Esophagus muscularis mucosa (tissue), 4 donors: Measurements from ENCODE around the gene C9. TPM values are rescaled to one million over a fixed set of nuclear protein-coding genes. Genes with fewer than 3 reads are reported as not detected.
A peak's percentile ranks its signal among the peaks of the same experiment; 100 is the strongest.

ENCODE experiments used
- DNase-seq: peaks from one replicate; pipeline ENCODE4 v3.0.0-alpha.2; 2017; ENCODE audit errors: extremely low spot score
- H3K27ac ChIP-seq, 4 donors: fragments of 200-600 bp; sonication (generic); replicated peaks in 1 of 4; 1 replicate in 3 of 4; 2 replicates in 1 of 4; pipeline ENCODE4 v1.5.1; 2016 to 2019; ENCODE audit warnings: mild to moderate bottlenecking in 1 of 4
- H3K27me3 ChIP-seq, 4 donors: fragments of 200-600 bp; sonication (generic); one replicate each; pipeline versions ENCODE4 v1.5.1 to v1.6.0; 2016 to 2019
- H3K36me3 ChIP-seq, 4 donors: fragments of 200-600 bp; sonication (generic); one replicate each; pipeline ENCODE4 v1.5.1; 2016 to 2019
- H3K4me1 ChIP-seq, 4 donors: fragments of 200-600 bp; sonication (generic); one replicate each; pipeline ENCODE4 v1.5.1; 2016 to 2019
- H3K4me3 ChIP-seq, 4 donors: fragments of 200-600 bp; sonication (generic); 1 replicate in 2 of 4; 2 replicates in 2 of 4; pipeline ENCODE4 v1.5.1; 2016 to 2019; ENCODE audit warnings: mild to moderate bottlenecking in 4 of 4, moderate library complexity in 1 of 4
- H3K9me3 ChIP-seq, 4 donors: fragments of 200-600 bp; sonication (generic); 1 replicate in 3 of 4; 2 replicates in 1 of 4; pipeline ENCODE4 v1.5.1; 2016 to 2019
- CTCF ChIP-seq, 3 experiments: fragments of 200-600 bp in 2 of 3; fragments of 450-650 bp in 1 of 3; sonication (generic) in 2 of 3; IDR thresholded peaks; one replicate each; pipeline ENCODE4 v1.5.1; 2017 to 2019; ENCODE audit warnings: antibody characterized with exemption in 3 of 3, mild to moderate bottlenecking in 2 of 3, moderate library complexity in 1 of 3
- EP300 ChIP-seq: sonication (generic); formaldehyde crosslinking; IDR thresholded peaks from one replicate; pipeline ENCODE4 v1.6.1; 2017; ENCODE audit warnings: antibody characterized with exemption
- POLR2A ChIP-seq: fragments of 450-650 bp; IDR thresholded peaks from one replicate; pipeline ENCODE4 v1.6.1; 2017; ENCODE audit warnings: antibody characterized with exemption, moderate library complexity, mild to moderate bottlenecking, low read depth
- POLR2AphosphoS5 ChIP-seq, 2 donors: sonication (generic); formaldehyde crosslinking; IDR thresholded peaks; one replicate each; pipeline ENCODE4 v1.6.1; 2017; ENCODE audit warnings: antibody characterized with exemption in 2 of 2
- WGBS: methylation state at CpG from one replicate; pipeline ENCODE4 v1.1.5; 2018; 5-methylcytosine and 5-hydroxymethylcytosine counted together
- intact Hi-C: fragments of 100-400 bp; cut with DNase I; formaldehyde crosslinking; loops from one replicate; pipeline ENCODE4 v1.15.1; 2023
- total RNA-seq, 4 donors: library from RNA; depleted of rRNA; stranded (reverse); fragments of >200 nt; gene quantifications; one replicate each; pipeline versions ENCODE4 v1.1.0 to v1.2.1, GENCODE V29; 2016

The C9 gene
- total RNA-seq, 4 donors from 2014 or later, result not detected

DNA sequence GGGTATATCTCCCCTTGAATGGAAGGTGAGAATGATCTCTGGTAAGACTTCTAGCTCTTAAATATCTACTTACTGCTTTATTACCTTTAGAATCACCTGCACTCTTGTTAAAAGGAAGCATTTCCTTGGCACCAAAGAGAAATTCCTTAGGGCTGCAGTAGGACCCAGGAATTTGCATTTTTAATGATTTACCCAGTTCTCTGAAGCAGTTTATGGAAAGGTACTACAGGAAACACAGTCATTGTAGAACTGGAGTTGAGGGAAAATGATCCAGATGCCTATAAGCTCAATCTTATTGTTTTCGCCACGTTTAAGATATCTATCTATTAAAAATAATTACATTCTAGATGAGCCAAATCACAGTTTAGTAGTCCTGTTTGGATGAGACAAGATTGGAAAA is 9.5 kb upstream of the C9 start:
- Histone ChIP-seq H3K27me3 (no peaks in the 10 kb centered on the region), H3K27ac (no peak overlapping the region), H3K4me3 (no peak overlapping the region), H3K4me1 (no peaks in the 10 kb centered on the region), H3K9me3 (no peaks in the 10 kb centered on the region), H3K36me3 (peaks cover 26 to 68% (median 51%) of the 10 kb centered on the region in 4 donors)
- intact Hi-C loops, result loop anchor here (5.0 kb wide), 1 partner anchor 156 kb away; the partner anchor contains the start of gene FYB1
- WGBS, result 87% methylated on average over 2 of the region's 2 CpGs
- no peak for DNase-seq
- TF ChIP-seq EP300 (no peak), CTCF (IDR thresholded peaks at IDR 0.05) (no peak), POLR2A (no peak), POLR2AphosphoS5 (IDR thresholded peaks at IDR 0.05) (no peak)

DNA sequence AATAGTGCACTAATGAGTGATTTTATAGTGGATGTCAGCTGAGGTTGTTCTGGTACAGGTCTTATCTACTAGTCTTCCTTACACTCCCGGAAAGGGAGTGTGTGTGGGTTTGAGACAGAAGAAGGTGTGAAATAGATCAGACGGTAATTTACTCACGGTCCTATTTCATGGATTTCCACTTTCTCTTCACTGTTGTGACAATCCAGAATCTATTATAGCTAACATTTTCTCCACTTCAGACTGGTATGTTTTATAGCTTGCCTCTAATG is 7.0 kb upstream of the C9 start:
- Histone ChIP-seq H3K27ac (no peak overlapping the region), H3K9me3 (no peaks in the 10 kb centered on the region), H3K27me3 (no peaks in the 10 kb centered on the region), H3K36me3 (peaks cover 26 to 58% (median 44%) of the 10 kb centered on the region in 4 donors), H3K4me3 (no peak overlapping the region), H3K4me1 (no peaks in the 10 kb centered on the region)
- intact Hi-C loops, result loop anchor here (5.0 kb wide), 1 partner anchor 154 kb away; the partner anchor contains the start of gene FYB1
- no peak for DNase-seq
- no peak for TF ChIP-seq CTCF (IDR thresholded peaks at IDR 0.05)
- no peak for TF ChIP-seq EP300
- no peak for TF ChIP-seq POLR2A
- no peak for TF ChIP-seq POLR2AphosphoS5 (IDR thresholded peaks at IDR 0.05)
- 50% methylated on average over 3 of the region's 3 CpGs for WGBS

DNA sequence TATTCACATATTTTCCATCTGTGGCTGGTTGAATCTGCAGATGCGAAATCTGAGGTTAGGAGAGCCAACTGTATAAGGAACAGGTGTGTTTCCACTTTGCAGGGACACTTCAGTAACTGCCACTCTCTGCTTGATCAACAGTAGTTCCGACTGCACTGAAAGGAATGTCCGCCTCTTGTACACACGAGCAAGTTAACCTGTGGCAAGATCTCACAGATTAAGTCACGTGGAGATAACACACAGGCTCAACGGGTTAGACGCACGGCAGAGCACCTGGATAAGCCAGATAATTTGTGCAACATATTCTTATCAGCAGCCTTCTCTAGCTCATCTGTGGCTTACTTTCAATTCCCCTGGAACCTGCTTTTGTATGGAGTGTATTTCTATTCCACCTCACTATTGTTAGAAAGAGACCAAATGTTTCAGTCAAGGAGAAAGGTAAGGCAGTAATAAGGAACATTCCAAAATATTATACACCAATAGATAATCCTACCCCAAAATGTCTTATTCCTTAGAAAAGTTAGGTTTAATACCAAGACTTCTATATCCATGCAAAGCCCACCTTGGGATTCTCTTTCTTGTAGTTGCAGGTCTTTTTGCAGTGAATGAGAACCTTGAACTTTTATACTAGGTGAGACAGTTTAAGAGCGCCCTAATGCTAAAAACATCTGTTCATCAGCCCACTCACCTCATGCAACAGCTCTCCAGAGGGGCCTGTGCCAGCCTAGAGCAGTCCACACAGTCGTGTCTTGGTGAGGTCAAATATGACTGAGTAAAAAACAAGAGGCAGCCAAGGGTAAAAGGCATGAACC is 6.5 kb upstream of the C9 start:
- Histone ChIP-seq H3K27me3 (no peaks in the 10 kb centered on the region), H3K36me3 (peaks cover 26 to 53% (median 43%) of the 10 kb centered on the region in 4 donors), H3K27ac (no peak overlapping the region), H3K4me3 (no peak overlapping the region), H3K9me3 (no peaks in the 10 kb centered on the region), H3K4me1 (no peaks in the 10 kb centered on the region)
- intact Hi-C loops, result loop anchor here (5.0 kb wide), 1 partner anchor 153 kb away; the partner anchor contains the start of gene FYB1
- 77% methylated on average over 10 of the region's 10 CpGs for WGBS
- TF ChIP-seq POLR2AphosphoS5 (IDR thresholded peaks at IDR 0.05) (peak in 1 of 2 donors; percentile 6), POLR2A (no peak)
- DNase-seq, result no peak

DNA sequence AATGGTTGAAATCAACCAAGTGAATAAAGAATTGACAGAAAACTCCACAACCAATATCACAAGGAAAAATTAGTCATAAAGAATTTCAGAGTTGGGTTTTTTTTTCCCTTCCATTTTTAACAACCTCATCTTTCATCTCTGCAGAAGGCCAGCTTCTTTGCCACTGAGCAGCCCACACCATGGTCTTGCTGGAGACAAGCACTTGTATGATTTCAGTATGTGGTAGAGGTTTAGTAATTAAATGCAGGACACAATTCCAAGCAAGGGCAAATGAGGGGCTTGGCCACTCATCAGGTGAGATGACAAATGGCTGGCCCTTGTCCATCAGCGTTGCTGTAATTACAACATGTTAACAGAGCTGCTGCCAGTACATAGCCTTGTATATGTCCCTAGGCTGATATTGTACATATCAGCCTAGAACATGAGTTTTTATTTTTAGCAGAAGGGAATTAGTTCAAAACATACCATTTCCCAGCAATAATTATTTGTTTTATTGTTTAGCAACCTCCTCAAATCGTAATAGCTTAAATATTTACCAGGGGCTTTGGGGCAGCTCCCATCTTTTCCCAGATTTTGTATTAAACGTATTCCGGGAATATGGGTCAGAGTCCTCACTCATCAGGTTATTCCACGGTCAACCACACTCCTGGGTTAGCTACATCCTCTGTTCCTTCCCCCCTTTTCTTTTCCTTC is 5.0 kb upstream of the C9 start:
- TF ChIP-seq POLR2A (no peak), CTCF (IDR thresholded peaks at IDR 0.05) (no peak), EP300 (no peak), POLR2AphosphoS5 (IDR thresholded peaks at IDR 0.05) (no peak)
- DNase-seq, result no peak
- intact Hi-C loops, result no loop called here
- no peaks in the 10 kb centered on the region for H3K4me1 ChIP-seq
- H3K27ac ChIP-seq, result no peak overlapping the region
- H3K36me3 ChIP-seq, result peaks cover 20 to 38% (median 31%) of the 10 kb centered on the region in 4 donors
- no peak overlapping the region for H3K4me3 ChIP-seq
- H3K27me3 ChIP-seq, result no peaks in the 10 kb centered on the region
- H3K9me3 ChIP-seq, result no peaks in the 10 kb centered on the region
- WGBS, result 81% methylated on average over 5 of the region's 5 CpGs

DNA sequence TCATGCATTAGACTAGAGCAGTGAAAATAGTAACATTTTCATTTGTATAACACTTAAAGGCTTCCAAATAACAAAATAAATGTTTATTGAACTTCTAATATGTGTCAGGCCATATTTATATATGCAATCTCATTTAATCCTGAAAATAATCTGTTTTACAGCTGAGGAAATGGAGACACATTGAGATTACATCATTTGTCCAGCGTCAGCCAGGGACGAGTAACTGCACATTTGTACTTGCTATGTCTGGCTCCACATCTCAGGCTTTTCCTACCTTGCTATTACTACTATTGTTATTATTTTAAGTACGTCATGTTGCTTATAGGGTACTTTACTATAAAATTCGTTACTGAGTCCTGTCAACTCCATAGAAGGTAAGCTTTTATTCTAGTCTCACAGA is 3.8 kb upstream of the C9 start:
- no peak overlapping the region for H3K4me3 ChIP-seq
- no peaks in the 10 kb centered on the region for H3K9me3 ChIP-seq
- intact Hi-C loops, result no loop called here
- TF ChIP-seq POLR2A (no peak), POLR2AphosphoS5 (IDR thresholded peaks at IDR 0.05) (no peak), EP300 (no peak), CTCF (IDR thresholded peaks at IDR 0.05) (no peak)
- DNase-seq, result no peak
- H3K4me1 ChIP-seq, result no peaks in the 10 kb centered on the region
- no peak overlapping the region for H3K27ac ChIP-seq
- H3K36me3 ChIP-seq, result peaks cover 11 to 26% (median 21%) of the 10 kb centered on the region in 4 donors
- 44% methylated on average over 4 of the region's 4 CpGs for WGBS
- no peaks in the 10 kb centered on the region for H3K27me3 ChIP-seq
